Spleen (tissue), 11 donors: Measurements from ENCODE around the gene ANKFY1. TPM values are rescaled to one million over a fixed set of nuclear protein-coding genes. Genes with fewer than 3 reads are reported as not detected.

Source experiments
- DNase-seq: peaks from one replicate; pipeline ENCODE4 v3.0.0-alpha.2; 2020
- H3K27ac ChIP-seq, 8 donors: fragments of 200-600 bp; sonication (generic) in 7 of 8; 1 replicate in 4 of 8; 2 replicates in 4 of 8; pipeline versions ENCODE4 v1.5.0 to v1.8.0; 2016 to 2021; ENCODE audit warnings: inconsistent platforms in 4 of 8, mild to moderate bottlenecking in 4 of 8, moderate library complexity in 1 of 8
- H3K27me3 ChIP-seq, 7 donors: fragments of 200-600 bp; sonication (generic) in 6 of 7; replicated peaks in 1 of 7; 1 replicate in 4 of 7; 2 replicates in 3 of 7; pipeline versions ENCODE4 v1.5.0 to v1.8.0; 2016 to 2021; ENCODE audit warnings: inconsistent platforms in 3 of 7, mild to moderate bottlenecking in 1 of 7
- H3K36me3 ChIP-seq, 6 donors: fragments of 200-600 bp; sonication (generic) in 5 of 6; 1 replicate in 4 of 6; 2 replicates in 2 of 6; pipeline versions ENCODE4 v1.5.0 to v1.8.0; 2016 to 2021; ENCODE audit warnings: inconsistent platforms in 2 of 6
- H3K4me1 ChIP-seq, 6 donors: fragments of 200-600 bp; sonication (generic) in 5 of 6; 1 replicate in 3 of 6; 2 replicates in 3 of 6; pipeline versions ENCODE4 v1.5.0 to v1.8.0; 2016 to 2021; ENCODE audit warnings: inconsistent platforms in 3 of 6
- H3K4me3 ChIP-seq, 8 donors: fragments of 200-600 bp; sonication (generic) in 7 of 8; 1 replicate in 4 of 8; 2 replicates in 4 of 8; pipeline versions ENCODE4 v1.5.0 to v1.8.0; 2016 to 2021; ENCODE audit warnings: inconsistent platforms in 4 of 8, mild to moderate bottlenecking in 4 of 8, moderate library complexity in 2 of 8
- H3K9me3 ChIP-seq, 8 donors: fragments of 200-600 bp; sonication (generic) in 7 of 8; 1 replicate in 4 of 8; 2 replicates in 4 of 8; pipeline versions ENCODE4 v1.5.0 to v1.8.0; 2016 to 2021; ENCODE audit warnings: inconsistent platforms in 4 of 8
- CTCF ChIP-seq, 11 experiments: fragments of 200-600 bp in 7 of 11; fragments of 450-650 bp in 4 of 11; sonication (generic) in 4 of 11; IDR thresholded peaks in 8 of 11; conservative IDR thresholded peaks in 3 of 11; 1 replicate in 7 of 11; 2 replicates in 4 of 11; pipeline versions ENCODE4 v1.4.0 to v1.8.0; 2016 to 2021; ENCODE audit warnings: antibody characterized with exemption in 11 of 11, inconsistent platforms in 4 of 11, mild to moderate bottlenecking in 1 of 11
- POLR2A ChIP-seq, 3 donors: fragments of 450-650 bp; IDR thresholded peaks; one replicate each; pipeline ENCODE4 v1.5.1; 2017; ENCODE audit warnings: antibody characterized with exemption in 3 of 3, mild to moderate bottlenecking in 1 of 3
- POLR2AphosphoS5 ChIP-seq, 3 donors: sonication (generic); formaldehyde crosslinking; IDR thresholded peaks; one replicate each; pipeline ENCODE4 v1.5.1; 2017; ENCODE audit warnings: antibody characterized with exemption in 3 of 3
- WGBS, 5 donors: extraction: QIAGEN DNeasy Blood & Tissue Kit in 3 of 5; methylation state at CpG; one replicate each; pipeline versions ENCODE4 v1.1.5 to v1.1.7; 2013 to 2018; 5-methylcytosine and 5-hydroxymethylcytosine counted together
- intact Hi-C: fragments of 100-400 bp; cut with DNase I; formaldehyde crosslinking; loops from one replicate; pipeline ENCODE4 v1.15.0; 2023; ENCODE audit warnings: low total_unique reads
- polyA plus RNA-seq, 3 donors: library from polyadenylated mRNA; stranded (reverse); fragments of 200-250 nt; gene quantifications; one replicate each; pipeline ENCODE4 v1.2.1, GENCODE V29; 2013
- total RNA-seq, 7 donors: library from RNA; depleted of rRNA in 3 of 7; stranded (reverse); fragments of >200 nt in 3 of 7; fragmentation: NEBNext Ultra II Directional in 4 of 7; extraction: Animal tissue kit (Norgen Biotek cat#: 25700) in 4 of 7; gene quantifications; one replicate each; pipeline versions ENCODE4 v1.1.0 to v1.2.1, GENCODE V29; 2016 to 2021
- donor health status: healthy with polysubstance abuse.
- donor health status: DM: no; HTN: no; CAD: no; lungs with moderate emphysema.
- donor health status: DM: no; HTN: no; CAD: no.
- donor health status: Bipolar disorder and iron deficiency.
- donor health status: healthy.
- donor health status: DM: no; HTN: no; CAD: no.
- donor health status: DM: yes; HTN: yes; CAD: no.

ANKFY1 gene
- total and polyA plus RNA-seq, 10 donors = 6.1 to 81.5 (median 51.7) TPM

DNA sequence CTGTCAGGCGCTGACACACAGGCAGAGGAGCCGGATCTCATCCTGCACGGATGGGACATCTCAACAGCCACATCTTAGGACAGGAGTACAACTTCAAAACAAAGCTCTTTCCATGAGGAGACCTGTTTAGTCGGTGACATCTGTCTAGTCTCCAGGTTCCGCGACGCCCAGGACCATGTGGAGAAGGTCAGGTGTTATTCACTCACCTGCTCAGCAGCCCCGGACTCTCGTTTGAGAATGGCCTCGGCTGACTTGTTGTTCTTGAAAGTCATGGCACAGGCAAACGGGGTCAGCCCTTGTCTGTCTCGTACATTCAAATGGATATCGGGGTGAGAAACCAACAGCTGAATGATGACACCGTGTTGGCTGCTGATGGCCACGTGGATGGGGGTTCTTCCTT, 85.1 kb downstream of the ANKFY1 start:
- H3K36me3 ChIP-seq = peaks cover under 1 to 100% (median 96%) of the 10 kb centered on the region in 6 donors
- peak overlapping the region in 7 of 8 donors; percentile 14 to 81 (median 67) for H3K27ac ChIP-seq
- H3K27me3 ChIP-seq = no peaks in the 10 kb centered on the region
- intact Hi-C loops = no loop called here
- H3K9me3 ChIP-seq = no peaks in the 10 kb centered on the region
- 88 to 95% (median 90%) methylated on average over 15 of the region's 15 CpGs for WGBS, 5 donors
- DNase-seq = no peak
- peak overlapping the region in 1 of 8 donors; percentile 13 for H3K4me3 ChIP-seq
- TF ChIP-seq POLR2A (IDR thresholded peaks at IDR 0.05) (no peak), POLR2AphosphoS5 (IDR thresholded peaks at IDR 0.05) (no peak), CTCF (IDR thresholded peaks at IDR 0.05 in 8 of 11, conservative IDR thresholded peaks at IDR 0.05 in 3 of 11) (no peak)
- peaks cover 0 to 61% (median 30%) of the 10 kb centered on the region in 6 donors for H3K4me1 ChIP-seq

DNA sequence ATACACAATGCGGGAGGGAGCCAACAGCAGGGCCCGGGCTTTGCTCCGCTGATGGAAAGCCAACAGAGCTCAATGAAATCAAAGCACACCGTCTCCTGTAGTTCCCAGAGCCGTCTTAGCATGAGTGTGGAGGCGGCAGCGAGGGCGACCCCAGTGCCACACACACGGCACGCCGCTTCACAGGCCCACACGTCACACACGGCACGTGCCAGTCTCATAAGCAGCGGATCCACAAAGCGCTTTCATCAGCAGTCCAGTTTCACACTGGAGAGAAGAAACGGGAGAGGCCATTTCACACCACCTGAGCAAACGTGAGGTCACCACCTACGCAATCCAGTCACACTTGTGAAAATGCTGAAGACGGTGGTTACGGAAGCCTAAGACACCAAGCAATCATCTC, 86.0 kb downstream of the ANKFY1 start:
- H3K4me3 ChIP-seq = peak overlapping the region in 1 of 8 donors; percentile 13
- no peaks in the 10 kb centered on the region for H3K9me3 ChIP-seq
- H3K36me3 ChIP-seq = peaks cover 7 to 100% (median 96%) of the 10 kb centered on the region in 6 donors
- TF ChIP-seq POLR2A (IDR thresholded peaks at IDR 0.05) (no peak), CTCF (IDR thresholded peaks at IDR 0.05 in 8 of 11, conservative IDR thresholded peaks at IDR 0.05 in 3 of 11) (no peak), POLR2AphosphoS5 (IDR thresholded peaks at IDR 0.05) (peak in 1 of 3 donors; percentile 53)
- peaks cover 0 to 65% (median 30%) of the 10 kb centered on the region in 6 donors for H3K4me1 ChIP-seq
- no peaks in the 10 kb centered on the region for H3K27me3 ChIP-seq
- no peak for DNase-seq
- peak overlapping the region in 6 of 8 donors; percentile 15 to 81 (median 69) for H3K27ac ChIP-seq
- 79 to 90% (median 90%) methylated on average over 21 of the region's 21 CpGs for WGBS, 5 donors
- intact Hi-C loops = no loop called here

DNA sequence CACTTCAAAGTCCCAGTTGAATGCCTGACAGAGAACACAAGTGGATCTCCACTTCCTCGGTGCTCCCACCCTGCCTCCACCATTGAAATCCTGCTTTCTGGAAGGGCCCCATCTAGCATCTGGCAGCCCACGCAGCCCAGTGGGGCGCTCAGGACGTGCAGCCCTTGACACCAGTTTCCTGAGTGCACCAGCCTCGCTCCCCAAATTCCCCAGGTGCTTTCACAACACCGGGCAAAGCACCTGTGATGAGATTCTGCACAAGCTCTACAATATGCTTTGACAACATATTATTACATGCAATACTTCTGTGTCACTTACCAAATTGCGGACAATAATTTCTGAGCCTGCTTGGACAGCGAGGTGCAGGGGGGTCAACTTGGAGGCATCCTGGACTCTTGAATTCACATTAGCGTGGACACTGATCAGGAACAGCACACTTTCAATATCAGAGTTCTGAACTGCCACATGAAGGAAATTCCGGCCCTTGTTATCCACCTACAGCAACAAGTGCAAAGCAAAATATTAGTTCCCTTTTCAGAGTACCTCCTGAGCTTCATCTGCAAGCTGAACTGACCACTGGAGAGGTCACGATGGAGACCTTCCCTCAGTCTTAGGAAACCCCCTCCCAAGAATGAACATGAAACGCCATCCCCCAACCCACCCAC, 86.8 kb downstream of the ANKFY1 start:
- intact Hi-C loops = no loop called here
- Histone ChIP-seq H3K27ac (peak overlapping the region in 7 of 8 donors; percentile 51 to 81 (median 67)), H3K36me3 (peaks cover 7 to 100% (median 96%) of the 10 kb centered on the region in 6 donors), H3K4me3 (no peak overlapping the region), H3K27me3 (no peaks in the 10 kb centered on the region), H3K4me1 (peaks cover 0 to 65% (median 30%) of the 10 kb centered on the region in 6 donors), H3K9me3 (no peaks in the 10 kb centered on the region)
- DNase-seq = no peak
- no peak for TF ChIP-seq POLR2A (IDR thresholded peaks at IDR 0.05)
- TF ChIP-seq POLR2AphosphoS5 (IDR thresholded peaks at IDR 0.05) = no peak
- TF ChIP-seq CTCF (IDR thresholded peaks at IDR 0.05 in 8 of 11, conservative IDR thresholded peaks at IDR 0.05 in 3 of 11) = no peak
- WGBS, 5 donors = 67 to 75% (median 72%) methylated on average over 11 to 12 of the region's 12 CpGs
